Ishikawa (cell line): ENCODE data around the gene CLEC4M.

ENCODE experiments used
- CEBPB ChIP-seq: IDR thresholded peaks from 2 replicates; pipeline ENCODE4 v1.6.1; 2012
- CREB1 ChIP-seq: IDR thresholded peaks from 2 replicates; pipeline ENCODE4 v1.6.1; 2012; ENCODE audit warnings: low read depth
- EGR1 ChIP-seq: IDR thresholded peaks from 2 replicates; pipeline ENCODE4 v1.6.1; 2012
- EP300 ChIP-seq: IDR thresholded peaks from 2 replicates; pipeline ENCODE4 v1.6.1; 2012; ENCODE audit warnings: borderline replicate concordance
- FOXM1 ChIP-seq: IDR thresholded peaks from 2 replicates; pipeline ENCODE4 v1.6.1; 2012; ENCODE audit warnings: low read depth, borderline replicate concordance
- NFIC ChIP-seq: IDR thresholded peaks from 2 replicates; pipeline ENCODE4 v1.6.1; 2012
- RAD21 ChIP-seq: IDR thresholded peaks from 2 replicates; pipeline ENCODE4 v1.6.1; 2012; ENCODE audit warnings: low read depth
- REST ChIP-seq: IDR thresholded peaks from 2 replicates; pipeline ENCODE4 v1.6.1; 2012; ENCODE audit warnings: low read depth, mild to moderate bottlenecking
- TAF1 ChIP-seq: IDR thresholded peaks from 2 replicates; pipeline ENCODE4 v1.6.1; 2012; ENCODE audit warnings: low read depth, mild to moderate bottlenecking
- TCF12 ChIP-seq: IDR thresholded peaks from 2 replicates; pipeline ENCODE4 v1.6.1; 2012; ENCODE audit warnings: low read depth
- TEAD4 ChIP-seq: IDR thresholded peaks from 2 replicates; pipeline ENCODE4 v1.6.1; 2012
- USF1 ChIP-seq: IDR thresholded peaks from 2 replicates; pipeline ENCODE4 v1.6.1; 2012
- YY1 ChIP-seq: IDR thresholded peaks from 2 replicates; pipeline ENCODE4 v1.6.1; 2012; ENCODE audit warnings: low read depth
- ZBTB7A ChIP-seq: IDR thresholded peaks from 2 replicates; pipeline ENCODE4 v1.6.1; 2012; ENCODE audit warnings: low read depth
- TF ChIP-seq, protein P1 (sequence below): IDR thresholded peaks from 2 replicates; pipeline ENCODE4 v1.6.1; 2012

Gene CLEC4M

GRCh38 chr19:7740682-7741054 lies 22.4 kb upstream of the CLEC4M start:
- no peak for TF ChIP-seq NFIC
- TF ChIP-seq, protein P1, sequence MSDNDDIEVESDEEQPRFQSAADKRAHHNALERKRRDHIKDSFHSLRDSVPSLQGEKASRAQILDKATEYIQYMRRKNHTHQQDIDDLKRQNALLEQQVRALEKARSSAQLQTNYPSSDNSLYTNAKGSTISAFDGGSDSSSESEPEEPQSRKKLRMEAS = no peak
- TF ChIP-seq FOXM1 = no peak
- no peak for TF ChIP-seq EP300
- TF ChIP-seq USF1 = no peak
- TF ChIP-seq TEAD4 = no peak
- TF ChIP-seq ZBTB7A = no peak
- no peak for TF ChIP-seq RAD21
- TF ChIP-seq CEBPB = no peak
- no peak for TF ChIP-seq TAF1
- no peak for TF ChIP-seq TCF12
- TF ChIP-seq CREB1 = no peak
- TF ChIP-seq EGR1 = no peak
- no peak for TF ChIP-seq YY1

DNA sequence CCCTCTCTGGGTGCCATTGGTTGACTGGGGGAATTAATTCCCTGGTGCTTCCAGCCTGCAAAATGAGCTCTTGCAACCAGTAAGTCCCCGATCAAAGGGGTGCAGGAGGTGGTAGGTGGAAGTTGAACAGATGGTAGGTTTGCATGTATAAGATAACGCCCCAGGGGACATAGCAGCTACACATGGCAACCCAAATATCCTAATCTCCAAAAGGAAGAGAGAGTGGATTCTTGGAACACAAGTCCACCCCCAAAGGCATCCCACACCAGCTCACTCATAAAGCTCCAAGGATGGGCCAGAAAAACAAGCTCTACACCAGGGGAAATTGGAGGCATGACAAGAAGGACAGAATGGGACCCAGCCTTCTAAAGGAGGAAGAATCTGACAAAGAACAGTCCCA lies 20.5 kb upstream of the CLEC4M start:
- TF ChIP-seq TAF1 (no peak), CREB1 (no peak), TEAD4 (no peak), REST (no peak), TCF12 (no peak), FOXM1 (no peak), CEBPB (no peak), EP300 (no peak), EGR1 (no peak), RAD21 (no peak), YY1 (no peak), USF1 (no peak), NFIC (no peak), ZBTB7A (no peak)
- TF ChIP-seq, protein P1 = no peak

DNA sequence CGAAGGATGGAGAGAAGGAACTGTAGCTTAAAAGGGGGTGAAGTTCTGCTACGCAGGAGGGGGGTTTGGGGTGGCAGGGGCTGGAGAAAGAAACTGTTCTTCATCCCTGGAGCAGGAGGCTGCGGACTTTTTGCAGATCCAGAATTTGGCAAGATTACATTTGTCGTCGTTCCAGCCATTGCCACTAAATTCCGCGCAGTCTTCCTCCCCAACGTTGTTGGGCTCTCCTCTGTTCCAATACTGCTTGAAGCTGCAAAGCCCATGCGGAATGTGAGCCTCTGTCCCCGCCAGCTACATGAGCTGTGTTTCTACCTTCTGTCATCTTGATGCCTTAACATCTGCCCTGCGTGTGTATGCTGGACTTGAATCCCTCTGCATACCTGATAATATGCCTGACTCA lies 20.1 kb upstream of the CLEC4M start:
- no peak for TF ChIP-seq TCF12
- no peak for TF ChIP-seq RAD21
- TF ChIP-seq YY1 = no peak
- TF ChIP-seq FOXM1 = no peak
- no peak for TF ChIP-seq CREB1

GRCh38 chr19:7743425-7743841 lies 19.6 kb upstream of the CLEC4M start:
- TF ChIP-seq TAF1 = no peak
- no peak for TF ChIP-seq REST
- TF ChIP-seq NFIC = no peak
- TF ChIP-seq YY1 = no peak
- TF ChIP-seq, protein P1 = no peak
- TF ChIP-seq ZBTB7A = no peak
- no peak for TF ChIP-seq FOXM1
- TF ChIP-seq TCF12 = no peak
- TF ChIP-seq EP300 = no peak
- no peak for TF ChIP-seq RAD21
- no peak for TF ChIP-seq EGR1
- no peak for TF ChIP-seq USF1

DNA sequence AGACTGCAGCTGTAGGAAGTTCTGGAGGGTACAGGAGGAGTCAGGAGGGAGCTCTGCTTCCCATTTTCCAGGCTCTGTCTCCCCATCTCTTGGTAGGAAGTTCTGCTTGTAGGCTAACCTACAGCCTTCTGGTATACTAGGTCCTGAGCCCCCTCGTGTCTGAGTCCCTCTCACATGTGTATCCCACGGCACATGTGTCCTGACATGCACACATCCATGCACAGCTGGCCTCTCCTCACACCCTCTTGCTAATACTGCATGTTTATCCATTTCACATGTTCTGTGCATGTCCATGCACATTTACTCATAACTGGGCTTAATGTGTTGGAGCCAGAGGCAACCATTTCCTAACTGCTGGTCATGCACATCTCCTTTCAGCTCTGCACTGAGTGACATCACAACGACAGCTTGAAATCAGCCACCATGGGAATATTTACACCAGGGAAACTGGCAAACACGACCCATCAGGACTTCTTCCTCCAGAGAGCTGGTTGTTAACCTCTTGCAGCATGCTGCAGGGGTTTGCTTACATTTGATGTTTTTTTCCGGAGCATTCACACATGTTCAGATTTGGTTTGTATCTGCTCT lies 18.8 kb upstream of the CLEC4M start:
- TF ChIP-seq ZBTB7A (no peak), TEAD4 (no peak), CEBPB (no peak), NFIC (no peak), YY1 (no peak), RAD21 (no peak), EP300 (no peak), REST (no peak), CREB1 (no peak), TAF1 (no peak), FOXM1 (no peak), EGR1 (no peak), USF1 (no peak)
- TF ChIP-seq, protein P1 = no peak
